Stimulated activated CD4-positive, alpha-beta T cell treated with anti-CD3 and anti-CD28 coated beads, TNF-alpha, amount 100 ng/mL, for 48 hours (primary cell): ENCODE results near the gene SH3GLB1.

ENCODE experiments used
- DNase-seq, 3 donors: peaks; one replicate each; pipeline ENCODE4 v3.0.0-alpha.2; 2020; ENCODE audit warnings: low read depth in 3 of 3

Gene SH3GLB1

DNA sequence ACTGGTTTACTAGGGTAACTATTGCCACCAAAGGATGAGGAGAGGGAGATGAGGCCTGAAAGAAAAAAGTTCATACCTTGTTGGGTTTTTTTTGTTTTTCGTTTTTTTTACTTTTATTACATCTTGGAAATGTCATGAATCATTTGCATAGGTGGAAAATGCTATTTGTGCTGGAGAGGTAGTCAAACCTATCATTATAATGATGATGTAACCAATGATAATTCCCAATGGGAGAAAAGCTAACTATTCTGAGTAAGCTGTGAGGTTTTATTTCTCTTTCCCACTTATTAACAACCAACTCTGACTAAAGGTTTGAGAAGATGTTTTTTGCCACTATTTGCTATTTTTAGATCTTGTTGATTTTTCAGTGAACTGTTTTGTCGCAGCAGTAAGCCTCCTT lies 29.0 kb downstream of the SH3GLB1 start:
- DNase-seq: no peak

DNA sequence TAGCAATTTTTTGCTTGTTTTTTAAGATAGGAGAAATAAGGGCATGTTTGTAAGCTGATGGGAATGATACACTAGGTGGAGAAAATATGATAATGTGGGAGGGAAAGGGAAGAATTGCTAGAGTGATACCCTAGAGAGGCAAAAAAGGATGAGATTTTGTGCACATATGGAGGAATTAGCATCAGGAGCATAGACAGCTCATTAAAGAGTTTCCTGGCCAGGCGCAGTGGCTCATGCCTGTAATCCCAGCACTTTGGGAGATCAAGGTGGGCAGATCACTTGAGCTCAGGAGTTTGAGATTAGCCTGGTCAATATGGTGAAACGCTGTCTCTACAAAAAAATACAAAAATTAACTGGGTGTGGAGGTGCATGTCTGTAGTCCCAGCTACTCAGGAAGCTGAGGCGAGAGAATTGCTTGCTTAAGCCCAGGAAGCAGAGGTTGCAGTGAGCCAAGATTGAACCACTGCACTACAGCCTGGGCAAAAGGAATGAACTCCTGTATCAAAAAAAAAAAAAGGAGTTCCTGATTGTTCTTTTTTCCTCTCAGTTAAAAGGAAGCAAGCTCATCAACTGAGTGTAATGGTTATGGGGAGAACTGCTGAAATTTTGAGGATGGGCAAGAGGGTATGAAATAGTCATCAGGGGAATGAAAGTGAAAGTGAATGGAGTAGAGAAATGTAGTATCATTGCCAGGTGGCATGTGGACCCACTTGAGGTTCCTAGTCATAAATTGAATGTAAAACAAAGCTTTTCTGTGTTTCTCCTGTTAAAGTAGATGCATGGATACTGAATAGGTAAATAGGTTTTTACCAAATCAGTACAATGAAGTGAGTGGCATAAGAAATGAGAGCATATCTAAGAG lies 35.5 kb downstream of the SH3GLB1 start:
- DNase-seq: no peak

DNA sequence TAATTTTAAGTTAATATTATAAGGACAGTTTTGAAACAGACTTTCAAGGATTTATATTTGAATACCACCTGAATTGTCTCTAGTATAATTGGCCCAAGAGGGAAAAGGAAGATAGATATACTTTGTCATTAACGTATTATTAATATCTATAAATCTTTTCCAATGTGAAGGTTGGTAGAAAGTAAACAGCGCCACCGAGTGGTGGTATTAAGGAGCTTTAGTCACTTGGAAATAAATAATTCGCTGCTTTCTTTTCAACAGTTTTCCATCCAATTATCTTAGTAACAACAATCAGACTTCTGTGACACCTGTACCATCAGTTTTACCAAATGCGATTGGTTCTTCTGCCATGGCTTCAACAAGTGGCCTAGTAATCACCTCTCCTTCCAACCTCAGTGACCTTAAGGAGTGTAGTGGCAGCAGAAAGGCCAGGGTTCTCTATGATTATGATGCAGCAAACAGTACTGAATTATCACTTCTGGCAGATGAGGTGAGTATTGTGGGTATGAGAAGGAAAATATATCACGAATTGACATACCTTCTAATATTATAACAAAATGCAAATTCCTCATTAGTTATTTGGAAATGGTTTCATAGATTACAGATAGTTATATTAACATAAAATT lies 37.7 kb downstream of the SH3GLB1 start:
- DNase-seq: peak in 1 of 3 donors; percentile 11

DNA sequence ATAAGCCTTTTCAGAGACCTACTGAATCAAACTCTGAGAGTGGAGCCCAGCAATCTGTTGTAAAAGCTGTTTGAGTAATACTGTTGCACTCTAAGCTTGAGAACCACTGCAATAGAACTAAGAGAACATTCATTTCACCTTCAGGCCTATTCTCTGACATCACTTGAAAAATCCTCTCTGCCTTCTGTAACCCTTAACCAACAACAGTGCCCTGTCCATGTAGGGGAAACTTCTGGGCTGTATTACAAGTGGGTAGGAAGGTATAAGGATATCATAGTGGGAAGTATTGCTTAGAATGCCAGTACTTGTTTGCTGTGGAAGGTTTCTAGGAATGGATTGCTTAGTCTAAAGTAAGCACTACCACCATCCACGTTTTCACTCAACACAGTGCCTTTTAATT lies 42.9 kb downstream of the SH3GLB1 start:
- DNase-seq: no peak

DNA sequence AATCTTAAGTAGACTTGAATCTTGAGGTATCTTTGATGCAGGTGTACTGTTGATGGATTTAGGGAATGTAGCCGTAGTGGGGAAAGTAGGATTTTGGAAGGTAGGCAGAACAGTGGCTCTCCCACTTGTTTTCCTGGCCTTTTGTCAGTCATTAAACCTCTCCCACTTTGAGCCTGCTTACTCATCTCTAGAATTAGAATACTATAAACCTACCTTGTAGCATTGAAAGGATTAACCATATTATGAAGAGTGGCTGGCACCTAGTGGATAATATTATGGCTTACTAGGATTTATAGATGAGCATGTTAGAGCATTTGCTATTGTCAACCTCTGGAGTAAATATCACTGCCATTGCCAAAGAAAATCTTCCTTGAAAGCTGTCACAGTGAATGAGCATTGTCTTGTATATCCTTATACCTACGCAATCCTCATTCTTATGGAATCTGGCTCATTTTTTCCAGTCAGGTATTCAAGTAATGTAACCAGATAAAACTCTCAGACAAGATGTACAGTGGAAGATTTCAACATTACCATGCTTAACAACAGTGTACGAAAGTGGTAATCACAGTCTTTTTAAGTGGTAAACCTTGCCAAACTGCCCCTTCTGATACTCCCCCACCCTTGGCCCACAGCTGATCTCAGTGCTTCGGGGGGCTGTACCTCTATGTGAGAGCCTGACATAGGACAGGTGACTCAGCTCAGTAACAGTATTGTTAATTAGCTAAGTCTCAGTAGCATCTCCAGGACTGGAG lies 44.4 kb downstream of the SH3GLB1 start:
- DNase-seq: no peak

DNA sequence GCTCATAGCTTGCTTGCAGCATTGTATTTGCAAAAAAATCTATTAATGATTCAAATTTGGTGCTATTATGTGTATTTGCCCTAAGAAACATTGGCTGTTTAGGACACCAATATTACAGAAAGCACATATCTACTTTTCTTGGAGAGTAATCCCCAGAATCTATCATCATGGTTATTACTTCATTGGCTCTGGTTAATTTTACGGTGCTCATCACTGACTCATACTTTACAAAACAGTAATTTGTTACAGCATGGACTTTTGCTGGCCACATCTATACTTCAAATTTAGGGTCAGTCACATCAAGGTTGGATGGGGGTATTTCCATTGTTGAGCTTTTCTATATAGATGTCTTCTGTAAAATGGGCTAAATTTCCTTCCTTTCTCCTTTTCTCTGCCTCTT lies 45.7 kb downstream of the SH3GLB1 start:
- no peak for DNase-seq

DNA sequence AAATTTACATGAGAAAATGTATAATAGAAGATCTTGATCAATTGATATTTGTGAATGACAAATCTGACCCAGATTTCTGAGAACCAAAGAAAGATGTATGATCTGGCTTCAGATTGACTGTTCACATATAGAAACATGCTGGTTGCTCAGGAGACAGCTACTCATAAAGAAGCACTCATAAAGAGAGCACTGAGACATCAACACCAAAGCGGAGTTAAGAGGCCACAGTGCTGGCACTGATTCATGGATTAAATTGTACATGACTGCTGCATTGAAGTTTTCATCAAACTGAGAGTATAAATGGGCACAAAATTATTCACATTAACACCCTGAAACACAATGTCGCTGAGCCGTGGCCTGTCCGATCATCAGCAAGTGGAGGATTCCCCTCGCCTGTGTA lies 46.2 kb downstream of the SH3GLB1 start:
- DNase-seq: no peak

DNA sequence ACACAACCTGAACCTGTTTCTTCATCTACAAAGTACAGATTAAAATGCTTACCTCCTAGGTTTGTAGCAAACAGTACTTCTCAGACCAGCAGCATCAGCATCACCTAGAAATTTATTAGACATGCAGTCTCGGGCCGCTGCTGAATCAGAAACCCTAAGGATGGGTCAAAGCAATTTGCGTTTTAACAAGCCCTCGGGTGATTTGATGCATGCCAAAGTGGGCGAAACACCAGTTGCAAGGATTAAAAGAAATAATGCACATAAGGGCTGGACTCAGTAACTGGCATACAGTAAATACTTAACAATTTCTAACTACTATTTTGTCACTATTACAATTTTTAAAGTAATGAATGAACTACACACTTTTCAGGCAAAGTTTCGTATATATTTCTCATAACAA lies 47.5 kb downstream of the SH3GLB1 start:
- no peak for DNase-seq

DNA sequence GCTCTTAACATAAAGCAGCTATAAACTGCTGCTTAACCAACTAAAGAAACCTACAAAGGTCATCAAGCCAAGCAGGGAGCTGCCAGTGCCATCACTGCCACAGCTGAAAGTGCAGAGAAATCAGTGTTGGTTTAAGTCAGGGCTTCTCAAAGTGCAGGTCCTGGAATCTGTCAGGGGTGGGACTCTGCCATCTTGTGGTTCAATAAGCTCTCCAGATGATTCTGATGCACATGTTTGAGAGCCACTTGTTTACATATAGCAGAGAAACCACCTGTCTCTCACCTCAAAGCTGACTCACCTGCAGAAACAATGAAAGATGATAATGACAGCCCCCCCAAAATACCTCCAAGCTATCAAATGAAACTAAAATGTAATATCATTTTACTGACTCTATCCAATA lies 49.3 kb downstream of the SH3GLB1 start:
- DNase-seq: no peak

DNA sequence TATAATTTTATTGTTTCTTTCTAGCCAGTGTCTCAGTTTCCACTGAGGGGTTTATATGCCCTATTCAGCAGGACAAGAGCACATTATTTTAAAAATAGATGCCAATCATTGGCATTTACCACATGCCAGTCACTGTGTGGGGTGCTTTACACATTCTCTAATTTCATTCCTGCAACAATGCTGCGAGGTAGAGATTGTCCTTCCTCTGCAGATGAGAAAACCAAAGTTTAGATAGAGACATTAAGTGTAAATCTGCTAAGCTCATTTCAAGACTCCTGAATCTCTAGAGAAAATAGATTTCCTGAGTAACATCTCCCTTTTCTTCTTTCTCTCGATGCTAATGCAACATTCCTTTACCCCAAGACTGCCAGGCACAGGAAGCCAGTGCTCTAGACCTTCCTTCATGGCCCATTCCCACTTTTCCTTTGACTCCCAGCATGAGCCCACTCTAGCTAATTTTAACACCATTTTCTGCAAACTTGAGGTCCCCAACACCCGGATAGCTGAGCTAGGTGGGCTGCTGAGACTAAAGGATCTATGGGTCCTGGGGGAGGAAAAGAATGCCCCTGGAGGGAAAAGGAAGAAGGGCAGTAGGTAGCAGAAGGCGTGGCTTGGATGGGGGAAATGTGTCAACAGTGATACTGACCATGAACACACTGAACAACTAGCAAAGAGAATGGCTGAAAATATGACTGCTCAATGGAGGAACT lies 50.0 kb downstream of the SH3GLB1 start:
- no peak for DNase-seq

DNA sequence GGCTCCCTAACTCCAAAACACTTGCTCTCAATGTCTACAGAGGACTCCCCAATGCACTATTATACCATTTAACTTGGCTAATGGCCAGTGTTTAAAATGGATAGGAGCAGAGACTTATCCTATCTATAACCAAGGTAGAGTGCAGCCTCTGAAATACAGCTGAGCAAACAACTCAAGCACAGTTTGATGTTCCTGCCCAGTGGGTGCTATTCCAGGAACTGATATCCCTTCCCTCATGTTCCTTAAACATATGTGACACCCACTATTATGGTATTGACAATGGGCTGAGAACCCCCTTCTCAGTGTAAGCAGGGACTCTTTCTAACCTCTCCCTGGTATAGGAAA lies 51.7 kb downstream of the SH3GLB1 start:
- DNase-seq: no peak

DNA sequence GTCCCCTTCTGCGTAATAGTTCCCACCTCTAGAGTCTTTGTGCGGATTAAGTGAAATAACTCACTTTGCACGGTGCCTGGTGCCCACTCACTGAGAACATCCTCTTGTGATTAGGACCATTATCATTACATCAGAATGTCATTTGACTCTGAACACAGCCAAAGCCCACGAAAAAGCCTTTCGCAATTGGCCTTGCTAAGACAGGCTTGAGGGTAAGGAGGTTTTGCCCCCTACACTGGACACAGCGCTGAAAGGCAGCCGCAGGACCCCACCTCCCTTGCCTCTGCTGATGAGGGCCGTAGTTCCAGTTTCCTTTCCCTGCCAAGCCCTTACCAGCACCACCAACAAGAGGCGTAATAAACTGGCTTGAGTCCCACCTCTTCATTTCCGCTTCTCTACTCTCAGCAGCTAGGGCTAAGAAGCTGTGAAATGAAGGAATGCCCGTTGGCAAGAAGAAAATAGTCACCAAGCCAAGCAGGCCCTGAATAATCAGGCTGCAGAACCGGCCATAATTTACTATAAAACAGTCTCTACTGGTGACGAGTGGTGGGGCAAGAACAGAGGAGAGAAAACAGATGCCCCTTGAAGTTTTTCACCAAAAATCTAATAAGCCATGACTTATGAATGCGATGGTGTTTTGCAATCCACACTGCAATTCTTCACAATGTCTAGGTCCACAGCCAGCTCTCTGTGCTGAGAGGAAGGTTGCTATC lies 53.1 kb downstream of the SH3GLB1 start:
- DNase-seq: no peak

DNA sequence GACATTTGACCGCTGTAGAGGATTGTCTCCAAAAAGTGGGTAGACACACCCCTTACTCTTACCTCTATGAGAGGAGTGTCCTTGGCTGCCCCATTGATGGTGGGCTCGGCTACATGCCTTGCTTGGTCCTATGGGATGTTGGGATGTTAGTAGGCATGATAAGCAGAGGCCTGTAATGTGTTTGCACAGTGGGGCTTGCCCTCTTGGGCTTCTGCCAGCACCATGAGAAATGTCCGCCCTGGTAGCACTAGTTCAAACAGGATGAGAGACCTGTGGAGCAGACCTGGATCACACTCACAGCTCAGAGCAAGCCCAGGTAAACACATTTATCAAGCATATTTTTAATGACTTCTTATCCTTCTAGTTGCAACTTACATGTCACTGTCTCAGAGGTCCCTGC lies 54.2 kb downstream of the SH3GLB1 start:
- no peak for DNase-seq

DNA sequence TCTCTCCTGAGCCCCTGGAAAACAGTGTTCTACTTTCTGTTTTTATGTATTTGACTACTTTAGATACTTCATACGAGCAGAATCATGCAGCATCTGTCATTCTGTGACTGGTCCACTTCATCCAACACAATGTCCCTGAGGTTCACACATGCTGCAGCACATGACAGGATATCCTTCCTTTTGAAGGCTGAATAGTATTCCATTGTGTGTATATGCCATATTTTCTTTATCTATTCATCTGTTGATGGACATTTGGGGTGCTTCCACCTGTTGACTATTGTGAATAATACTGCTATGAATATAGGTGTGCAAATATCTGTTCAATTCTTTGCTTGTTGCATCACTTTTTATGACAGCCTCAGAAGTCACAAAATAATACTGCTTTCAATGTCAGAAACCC lies 55.8 kb downstream of the SH3GLB1 start:
- DNase-seq: no peak

DNA sequence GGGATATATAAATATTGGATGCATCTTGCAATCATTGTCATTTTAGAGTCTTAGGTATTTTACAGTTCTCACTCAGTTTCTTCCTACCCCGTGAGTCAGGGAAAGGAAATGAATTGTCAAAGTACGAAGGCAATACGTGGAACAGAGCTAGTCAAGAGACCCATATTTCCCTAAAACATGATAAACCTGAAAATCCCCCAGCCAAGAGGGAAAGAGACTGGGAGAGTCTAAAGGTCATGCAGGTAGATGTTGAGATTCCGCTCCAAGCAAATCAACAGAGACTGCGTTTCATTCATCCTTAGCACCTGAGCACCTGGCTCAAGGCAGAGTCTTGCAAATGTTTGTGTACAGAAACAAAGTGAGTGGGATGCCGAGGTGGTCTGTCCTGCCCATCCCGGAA lies 58.0 kb downstream of the SH3GLB1 start:
- DNase-seq: no peak

DNA sequence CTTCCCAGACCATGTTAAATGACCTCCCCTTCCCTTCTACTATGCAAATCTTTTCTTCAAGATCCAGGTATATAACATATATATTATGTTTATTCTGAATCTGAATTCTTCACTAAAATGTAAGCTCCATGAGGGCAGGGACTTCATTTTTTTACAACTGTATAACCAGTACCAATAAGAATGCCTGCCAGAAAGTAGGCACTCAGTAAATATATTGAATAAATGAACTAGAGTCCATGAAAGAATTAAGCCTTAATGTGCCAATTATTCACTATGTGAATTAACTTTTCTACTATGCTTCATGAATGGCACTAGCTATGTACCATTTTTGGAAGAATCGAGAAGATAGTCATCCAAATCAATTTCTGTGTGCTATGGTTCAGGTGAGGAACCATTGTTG lies 60.1 kb downstream of the SH3GLB1 start:
- no peak for DNase-seq

DNA sequence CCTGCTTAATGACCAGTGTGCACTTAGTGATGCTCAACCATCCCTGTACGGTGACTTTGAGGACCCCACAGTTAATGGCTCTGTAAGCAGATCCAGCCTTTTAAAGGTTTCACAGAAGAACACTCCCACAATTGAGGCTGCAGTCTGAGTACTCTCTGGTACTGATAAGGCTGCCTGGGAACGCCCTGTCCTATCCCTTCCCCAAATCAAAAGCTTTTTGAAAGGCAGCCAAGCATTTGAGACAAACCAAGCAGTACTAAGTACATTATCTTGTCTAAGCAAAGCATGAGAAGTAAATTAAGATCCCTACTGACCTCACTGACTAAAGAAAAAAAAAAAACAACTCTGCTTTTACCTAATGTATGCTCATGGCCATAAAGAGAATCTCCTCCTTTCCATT lies 60.7 kb downstream of the SH3GLB1 start:
- DNase-seq: no peak

DNA sequence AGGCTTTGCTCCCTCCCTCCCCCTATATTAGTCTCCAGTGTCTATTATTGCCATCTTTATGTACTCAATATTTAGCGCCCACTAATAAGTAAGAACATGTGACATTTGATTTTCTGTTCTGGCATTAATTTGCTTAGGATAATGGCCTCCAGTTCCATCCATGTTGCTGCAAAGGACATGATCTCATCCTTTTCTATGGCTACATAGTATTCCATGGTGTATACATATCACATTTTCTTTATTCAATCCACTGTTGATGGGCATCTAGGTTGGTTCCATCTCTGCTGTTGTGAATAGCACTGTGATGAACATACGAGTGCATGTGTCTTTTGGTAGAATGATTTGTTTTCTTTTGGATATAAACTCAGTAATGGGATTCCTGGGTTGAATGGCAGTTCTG lies 61.3 kb downstream of the SH3GLB1 start:
- no peak for DNase-seq

DNA sequence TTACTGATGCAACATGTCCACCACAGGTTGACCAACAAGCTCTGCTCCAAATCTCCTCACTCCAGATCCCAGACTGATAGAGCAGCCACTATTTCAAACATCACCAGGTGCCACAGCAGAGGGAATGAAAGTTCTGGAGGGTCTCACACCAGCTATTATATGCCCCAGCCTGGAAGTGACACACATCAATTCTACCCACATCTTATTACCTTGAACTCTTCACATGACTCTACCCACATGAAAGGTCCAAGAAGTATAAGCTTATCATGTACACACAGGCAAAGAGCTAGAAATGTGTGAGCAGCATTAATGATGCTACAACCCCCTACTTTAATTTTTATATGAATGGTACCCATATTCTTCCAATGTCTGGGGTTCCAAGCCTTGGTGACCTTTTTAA lies 64.2 kb downstream of the SH3GLB1 start:
- no peak for DNase-seq

DNA sequence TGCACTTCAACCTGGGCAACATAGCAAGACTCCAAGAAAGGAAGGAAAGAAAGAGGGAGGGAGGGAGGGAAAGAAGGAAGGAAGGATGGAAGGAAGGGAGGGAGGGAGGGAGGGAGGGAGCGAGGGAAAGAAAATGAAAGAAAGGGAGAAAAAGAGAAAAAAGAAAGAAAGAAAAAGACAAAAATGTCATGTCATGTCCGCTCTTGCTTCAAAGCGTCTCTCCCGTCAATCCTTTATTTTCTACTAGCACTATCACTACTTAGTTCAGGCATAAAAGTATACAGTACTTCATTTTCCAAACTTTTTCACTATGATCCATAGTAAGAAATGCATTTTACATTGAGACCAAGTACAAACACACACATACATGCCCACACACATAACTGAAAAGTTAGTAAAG lies 64.7 kb downstream of the SH3GLB1 start:
- DNase-seq: no peak
